NCI-H128 (cell line): ENCODE measurements around the gene CCN2.

Source experiments
- DNase-seq: peaks from one replicate; lab custom pipeline; 2025; ENCODE audit not compliant: unreplicated experiment; lab: John Stamatoyannopoulos, UW

CCN2 gene, protein sequence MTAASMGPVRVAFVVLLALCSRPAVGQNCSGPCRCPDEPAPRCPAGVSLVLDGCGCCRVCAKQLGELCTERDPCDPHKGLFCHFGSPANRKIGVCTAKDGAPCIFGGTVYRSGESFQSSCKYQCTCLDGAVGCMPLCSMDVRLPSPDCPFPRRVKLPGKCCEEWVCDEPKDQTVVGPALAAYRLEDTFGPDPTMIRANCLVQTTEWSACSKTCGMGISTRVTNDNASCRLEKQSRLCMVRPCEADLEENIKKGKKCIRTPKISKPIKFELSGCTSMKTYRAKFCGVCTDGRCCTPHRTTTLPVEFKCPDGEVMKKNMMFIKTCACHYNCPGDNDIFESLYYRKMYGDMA

DNA sequence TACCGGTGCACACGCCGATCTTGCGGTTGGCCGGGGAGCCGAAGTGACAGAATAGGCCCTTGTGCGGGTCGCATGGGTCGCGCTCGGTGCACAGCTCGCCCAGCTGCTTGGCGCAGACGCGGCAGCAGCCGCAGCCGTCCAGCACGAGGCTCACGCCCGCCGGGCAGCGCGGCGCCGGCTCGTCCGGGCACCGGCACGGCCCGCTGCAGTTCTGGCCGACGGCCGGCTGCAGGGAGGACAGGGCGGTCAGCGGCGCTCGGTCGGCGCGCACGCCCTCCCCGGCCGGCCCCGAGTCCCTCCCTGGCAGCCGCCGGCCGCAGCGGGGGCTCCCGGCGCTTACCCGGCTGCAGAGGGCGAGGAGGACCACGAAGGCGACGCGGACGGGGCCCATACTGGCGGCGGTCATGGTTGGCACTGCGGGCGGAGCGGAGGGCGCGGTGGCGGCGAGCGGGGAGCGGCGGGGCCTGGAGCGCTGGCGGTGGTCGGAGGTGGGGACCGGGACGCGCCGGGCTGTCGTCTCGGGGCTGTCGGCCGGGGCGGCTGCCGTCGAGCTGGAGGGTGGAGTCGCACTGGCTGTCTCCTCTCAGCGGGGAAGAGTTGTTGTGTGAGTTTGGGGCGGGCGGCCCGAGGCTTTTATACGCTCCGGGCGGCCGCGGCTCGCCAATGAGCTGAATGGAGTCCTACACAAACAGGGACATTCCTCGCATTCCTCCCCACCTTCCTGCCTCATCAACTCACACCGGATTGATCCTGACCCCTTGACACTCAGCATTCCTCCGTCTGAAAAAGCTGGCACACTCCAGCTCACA is at the start of gene CCN2:
Gene CCN2 (minus strand): TSS at position 606 of the 809 bp plus-strand sequence. CDS start 200 bp downstream, at position 406.
- no peak for DNase-seq

DNA sequence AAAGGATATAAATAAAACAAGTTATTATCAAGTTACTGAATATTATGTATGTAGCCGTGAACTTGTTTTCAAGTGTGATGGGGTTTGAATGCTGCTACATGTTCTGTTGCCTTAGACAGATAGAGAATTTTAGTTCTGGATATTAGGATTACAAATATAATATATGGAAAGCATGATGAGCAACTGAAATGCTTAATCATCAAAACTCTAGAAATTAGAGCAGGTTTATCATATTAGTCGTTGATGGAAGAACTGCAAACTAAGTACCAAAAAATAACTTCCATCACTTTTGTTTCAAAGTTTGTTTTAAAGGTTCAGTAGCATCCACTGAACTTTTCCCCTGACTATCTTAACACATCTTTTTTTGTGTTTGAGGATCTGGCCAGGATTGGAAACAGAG is 49.1 kb upstream of the CCN2 start:
- no peak for DNase-seq

DNA sequence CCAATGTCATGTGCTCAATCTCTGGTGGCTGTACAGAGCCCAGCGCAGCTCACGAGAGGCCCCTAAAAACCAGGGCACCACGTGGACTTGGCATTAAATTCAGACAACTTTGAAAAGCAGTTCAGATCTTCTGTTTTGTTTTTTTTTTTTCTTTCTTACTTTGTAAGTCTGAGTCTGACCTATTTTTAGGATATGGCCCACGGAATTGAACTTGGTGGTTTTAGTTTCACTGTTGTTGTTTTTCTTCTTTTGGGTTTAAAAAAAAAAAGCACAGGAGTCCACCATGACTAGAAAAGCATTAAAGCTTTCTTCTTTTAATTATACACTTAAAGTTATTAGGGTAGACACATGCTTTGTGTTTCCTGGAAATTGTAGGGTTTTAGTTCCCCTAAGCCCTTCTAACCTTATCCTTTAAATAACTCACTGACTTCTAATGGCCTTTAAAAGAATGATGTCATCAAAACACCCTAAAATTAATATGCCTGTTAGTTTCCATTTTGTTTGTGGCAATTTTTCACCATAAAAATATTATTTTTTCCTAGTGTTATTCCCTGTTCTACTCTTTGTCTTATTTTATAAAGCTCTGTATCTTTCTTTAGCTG is 48.5 kb upstream of the CCN2 start:
- no peak for DNase-seq

DNA sequence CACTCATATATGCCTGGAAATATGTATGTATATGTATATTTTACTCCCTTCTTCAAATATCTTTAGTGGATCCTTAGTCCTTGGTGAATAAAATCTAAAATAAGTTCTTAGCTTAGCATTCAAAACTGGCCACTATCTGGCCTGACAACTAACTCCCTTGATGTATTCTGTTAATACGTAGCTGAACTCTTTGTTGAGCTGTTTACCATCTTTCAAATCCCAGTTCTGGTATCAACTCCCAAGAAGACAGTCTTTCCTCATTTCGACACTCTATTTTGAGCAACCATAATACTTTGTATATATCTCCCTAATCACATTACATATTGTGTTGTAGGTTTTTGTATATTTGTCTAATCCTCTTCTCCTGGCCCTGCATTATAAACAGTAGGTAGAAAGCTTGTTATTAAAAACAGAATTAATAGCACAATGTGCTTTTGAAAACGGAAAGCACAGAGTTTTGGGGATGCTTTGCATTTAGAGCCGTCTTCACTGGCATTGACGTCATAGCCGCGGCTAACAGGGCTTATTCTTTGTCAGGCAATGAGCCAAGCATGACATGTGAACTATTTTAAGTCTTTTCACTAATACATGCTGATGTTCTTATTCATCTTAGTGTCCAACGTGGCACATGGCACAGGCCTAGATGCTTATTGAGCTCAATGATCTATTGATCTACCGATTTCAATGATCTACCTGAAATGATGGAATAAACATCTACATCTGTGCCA is 47.2 kb upstream of the CCN2 start:
- no peak for DNase-seq

DNA sequence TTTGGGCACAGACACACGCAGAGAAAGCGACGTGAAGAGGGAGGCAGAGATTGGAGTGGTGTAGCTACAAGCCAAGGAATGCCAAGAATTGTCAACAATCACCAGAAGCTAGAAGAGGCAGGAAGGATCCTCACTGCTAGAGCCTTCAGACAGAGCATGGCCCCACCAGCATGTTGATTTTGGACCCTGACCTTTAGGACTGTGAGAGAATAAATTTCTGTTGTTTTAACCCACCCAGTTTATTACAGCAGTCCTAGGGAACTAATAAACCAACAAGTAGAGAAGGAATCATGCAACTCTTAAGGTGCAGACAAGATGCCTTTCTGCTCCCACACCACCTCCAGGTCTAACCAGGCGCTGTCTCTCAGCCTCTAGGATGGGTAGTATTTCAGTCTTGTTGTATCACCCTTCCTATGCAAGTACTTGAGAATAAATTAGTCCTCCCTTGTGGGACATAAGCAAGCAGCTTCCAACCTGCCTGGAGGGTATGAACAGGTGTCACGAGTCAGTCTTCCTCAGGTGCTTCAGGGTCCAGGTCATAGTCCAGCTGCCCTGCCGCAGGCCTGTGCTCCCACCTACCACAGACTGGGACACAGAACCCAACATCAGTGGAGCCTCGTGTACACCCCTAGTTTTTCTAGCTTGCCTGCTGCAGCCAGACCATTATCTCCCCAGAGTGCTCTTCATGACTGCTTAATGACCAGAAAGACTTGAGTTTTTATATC is 46.4 kb upstream of the CCN2 start:
- no peak for DNase-seq

DNA sequence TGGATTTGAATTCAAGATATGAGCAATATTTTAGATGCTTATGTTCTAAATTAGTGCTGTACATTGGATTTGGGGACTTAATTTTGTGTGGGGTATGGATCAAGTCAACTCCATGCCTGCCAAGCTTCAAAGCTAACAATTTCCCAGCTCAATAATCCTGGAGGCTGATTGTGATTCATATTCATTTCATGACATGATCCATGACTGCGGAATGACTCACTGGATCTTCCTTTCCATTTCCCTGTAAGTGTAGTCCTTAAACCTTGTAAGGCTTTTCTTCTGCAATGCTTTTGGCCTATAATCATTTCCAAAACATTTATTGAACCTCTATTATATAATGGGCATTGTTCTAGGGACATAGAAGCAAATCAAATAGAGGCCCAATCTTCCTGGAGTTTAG is 44.7 kb upstream of the CCN2 start:
- DNase-seq, result no peak

DNA sequence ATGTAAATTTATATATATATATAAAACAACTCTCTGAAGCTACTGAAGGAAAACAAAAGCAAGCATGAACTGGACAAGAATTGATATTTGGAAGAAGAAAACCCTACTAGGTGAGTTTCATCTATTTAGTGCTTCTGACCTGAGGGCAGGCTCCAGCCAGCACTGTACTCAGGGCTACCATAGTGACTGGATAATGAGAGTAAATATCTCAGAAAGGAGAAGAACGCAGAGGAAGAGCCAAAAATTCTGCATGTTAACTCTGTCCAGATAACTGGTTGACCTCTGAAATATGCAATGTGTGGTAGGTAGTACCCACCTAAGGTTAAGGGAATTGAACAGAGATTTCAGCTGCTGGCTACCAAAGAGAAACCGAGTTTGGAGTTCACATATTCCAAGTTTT is 41.4 kb upstream of the CCN2 start:
- no peak for DNase-seq

DNA sequence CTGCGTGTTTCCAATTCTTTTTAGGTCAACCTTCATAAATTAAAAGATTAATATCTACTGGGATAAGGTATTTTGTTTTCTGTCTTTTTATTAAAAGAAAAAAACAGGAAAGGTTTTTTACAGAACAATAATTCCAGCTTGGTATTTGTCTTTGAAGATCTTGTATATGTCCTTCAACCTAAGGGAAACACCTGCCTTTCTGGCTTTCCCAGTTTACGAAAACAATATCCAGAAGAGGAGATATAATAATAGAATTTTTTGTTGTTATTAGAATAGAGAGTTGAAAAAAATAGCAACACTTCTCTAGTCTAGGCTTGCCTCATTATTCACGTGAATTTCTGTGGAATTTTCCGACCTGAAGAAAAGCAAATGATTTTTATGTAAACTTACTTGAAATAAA is 37.9 kb upstream of the CCN2 start:
- no peak for DNase-seq

DNA sequence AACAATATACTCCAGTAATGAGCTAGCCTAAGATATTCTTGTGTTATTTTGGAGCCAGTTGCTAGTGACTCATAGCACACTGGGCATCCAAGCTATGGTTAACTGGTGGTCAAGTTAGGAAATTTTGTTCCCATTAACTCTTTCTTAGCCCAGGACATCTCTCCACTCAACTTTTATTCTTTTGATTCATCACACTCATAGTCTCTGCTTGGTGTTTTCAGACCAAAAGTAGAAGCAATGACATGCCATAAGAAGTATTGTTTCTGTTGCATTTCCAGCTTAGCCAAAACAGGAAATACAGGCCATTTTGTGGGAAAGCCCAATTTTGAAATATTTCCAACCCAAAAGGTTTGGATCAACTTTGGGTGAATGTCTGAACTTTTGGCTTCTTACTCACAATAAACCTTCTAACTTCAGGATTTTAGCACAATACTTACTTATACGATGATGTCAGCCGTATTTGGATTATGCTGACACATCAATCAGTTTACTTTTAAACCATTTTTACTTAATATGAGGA is 31.6 kb upstream of the CCN2 start:
- no peak for DNase-seq

DNA sequence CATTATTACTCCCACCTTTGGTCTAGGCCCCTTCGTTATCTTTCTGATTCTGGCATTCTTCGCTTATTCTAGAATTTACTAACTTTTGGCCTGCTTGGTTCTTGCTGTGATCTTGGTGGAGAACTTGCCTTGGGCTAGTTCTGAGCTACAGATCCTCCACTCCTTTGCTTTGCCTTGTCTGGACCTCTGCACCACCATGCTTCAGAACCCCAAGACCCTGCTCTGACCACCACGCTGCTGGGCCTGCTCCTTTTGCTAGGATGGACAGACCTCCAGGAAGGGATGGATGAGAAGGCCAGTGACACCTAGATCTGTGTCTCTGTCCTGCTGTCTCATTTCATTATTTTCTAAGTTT is 30.4 kb upstream of the CCN2 start:
- no peak for DNase-seq

DNA sequence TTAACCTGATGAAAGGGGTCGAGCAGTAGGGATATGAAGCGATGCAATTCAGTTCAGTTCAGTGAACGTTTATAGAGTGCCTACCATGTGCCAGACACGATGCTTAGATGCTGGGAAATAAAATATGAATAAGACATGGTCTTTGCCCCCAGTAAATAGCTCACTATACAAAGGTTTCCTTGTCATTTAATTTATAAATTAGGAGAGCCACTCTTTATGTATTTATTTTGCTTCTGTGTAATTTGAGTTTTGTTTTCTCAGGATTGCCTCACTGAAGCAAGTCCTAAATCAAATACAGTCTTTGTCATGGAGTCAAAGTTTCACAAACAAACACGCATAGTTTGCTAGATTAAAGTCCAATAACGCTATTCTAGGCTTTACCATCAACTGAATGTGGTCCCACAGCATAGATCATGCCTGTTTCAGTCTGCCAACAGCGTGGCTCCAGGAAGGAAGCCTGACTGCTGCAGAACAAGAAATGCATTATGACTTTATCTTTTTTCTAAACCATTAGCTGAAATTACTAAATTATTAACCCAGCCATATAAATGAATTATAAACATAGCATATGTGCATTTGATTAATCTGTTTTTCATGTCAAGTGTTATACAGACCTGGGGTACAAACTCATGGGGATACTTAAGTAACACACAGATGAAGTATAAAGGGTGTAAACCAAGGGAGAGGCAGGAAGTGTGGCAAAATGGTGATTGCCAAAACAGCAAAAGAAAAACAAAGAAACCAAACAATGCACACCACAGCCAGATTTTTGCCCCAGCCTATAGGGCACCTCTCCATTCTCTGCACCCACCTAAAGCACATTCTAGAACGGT is 29.8 kb upstream of the CCN2 start:
- DNase-seq, result no peak

DNA sequence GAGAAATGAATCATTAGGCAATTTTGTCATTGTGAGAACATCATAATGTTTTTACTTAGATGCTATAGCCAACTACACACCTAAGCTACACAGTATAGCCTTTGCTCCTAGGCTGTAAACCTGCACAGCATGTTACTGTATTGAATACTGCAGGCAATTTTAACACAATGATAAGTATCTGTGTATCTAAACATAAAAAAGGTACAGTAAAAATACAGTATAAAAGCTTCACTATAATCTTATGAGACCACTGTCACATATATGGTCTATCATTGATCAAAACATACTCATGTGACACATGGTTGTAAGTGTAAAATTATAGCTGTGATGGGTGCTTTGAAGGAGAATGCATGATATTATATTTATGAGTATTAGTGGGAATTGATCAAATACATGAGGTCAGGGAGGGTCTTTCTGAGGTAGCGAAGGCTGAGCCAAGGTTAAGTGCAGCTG is 29.2 kb upstream of the CCN2 start:
- DNase-seq, result no peak

DNA sequence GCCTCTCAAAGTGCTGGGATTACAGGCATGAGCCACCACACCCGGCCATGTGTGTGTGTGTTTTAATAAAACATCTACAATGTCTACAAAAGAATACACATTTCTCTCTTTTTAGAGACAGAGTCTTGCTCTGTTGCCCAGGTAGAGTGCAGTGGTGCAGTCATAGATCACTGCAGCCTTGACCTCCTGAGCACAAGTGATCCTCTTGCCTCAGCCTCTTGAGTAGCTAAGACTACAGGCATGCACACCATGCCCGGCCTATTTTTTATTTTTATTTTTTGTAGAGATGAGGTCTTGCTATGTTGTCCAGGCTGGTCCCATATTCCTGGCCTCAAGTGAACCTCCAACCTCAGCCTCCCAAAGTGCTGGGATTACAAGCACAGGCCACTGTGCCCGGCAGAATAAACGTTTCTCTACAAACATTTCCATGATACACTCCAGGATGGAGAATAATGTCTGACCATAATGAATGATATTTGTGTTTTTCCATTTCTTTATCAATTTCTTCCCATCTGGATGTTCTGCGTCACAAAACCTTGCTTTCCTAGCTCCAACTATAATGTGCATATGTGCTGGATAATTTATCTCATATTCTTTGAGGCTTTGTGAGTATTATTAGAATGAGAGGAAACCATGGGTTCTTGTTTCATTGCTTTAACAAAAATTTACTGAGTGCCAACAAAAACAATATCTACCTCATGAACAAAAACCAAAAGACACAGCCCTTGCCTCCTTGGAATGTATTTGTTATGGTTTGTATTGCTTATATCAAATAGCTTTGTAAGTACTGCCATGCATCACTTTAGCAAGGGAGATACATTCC is 28.6 kb upstream of the CCN2 start:
- DNase-seq, result no peak

DNA sequence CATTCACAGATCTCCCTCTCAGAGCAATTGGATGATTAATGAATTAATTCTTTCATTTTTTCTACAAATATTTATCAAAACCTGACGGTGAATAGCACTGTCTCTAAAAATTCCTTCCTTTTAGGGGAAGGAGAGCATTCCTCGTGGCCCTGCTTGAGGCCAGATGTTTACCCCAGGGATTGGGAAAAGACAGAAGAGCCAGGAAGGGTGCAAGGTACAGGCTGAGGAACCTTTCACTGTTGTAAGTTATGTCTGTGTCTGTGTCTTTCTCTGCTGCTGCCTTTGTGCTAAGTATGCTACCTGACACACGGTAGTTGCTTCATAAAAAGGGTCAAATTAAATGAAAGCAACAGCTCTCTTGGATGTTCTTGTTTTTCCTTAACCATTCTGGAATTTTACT is 27.4 kb upstream of the CCN2 start:
- DNase-seq, result no peak

DNA sequence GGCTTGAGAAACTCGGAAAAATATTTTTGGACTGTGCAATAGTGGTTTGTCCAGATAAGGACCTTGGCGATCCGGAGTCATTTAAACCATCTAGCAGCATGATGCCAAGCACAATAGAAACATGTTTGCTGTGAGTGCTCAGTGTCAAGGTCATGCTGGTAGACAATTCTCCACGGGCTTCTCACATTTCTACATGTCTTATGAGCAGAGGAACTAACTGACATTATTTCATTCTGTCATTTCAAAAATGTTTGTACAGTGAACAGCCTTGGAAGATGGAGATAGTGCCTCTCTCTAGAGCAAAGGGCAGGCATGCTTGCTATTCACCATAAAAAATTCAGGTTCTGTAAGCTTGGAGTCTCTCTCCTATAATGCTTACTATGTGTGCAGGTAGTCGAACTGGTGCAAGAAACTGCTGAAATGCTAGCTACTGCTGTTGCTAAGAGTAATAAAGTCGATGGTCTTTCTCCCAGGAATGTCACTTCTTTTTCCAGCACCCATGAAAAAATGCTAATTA is 25.4 kb upstream of the CCN2 start:
- no peak for DNase-seq

DNA sequence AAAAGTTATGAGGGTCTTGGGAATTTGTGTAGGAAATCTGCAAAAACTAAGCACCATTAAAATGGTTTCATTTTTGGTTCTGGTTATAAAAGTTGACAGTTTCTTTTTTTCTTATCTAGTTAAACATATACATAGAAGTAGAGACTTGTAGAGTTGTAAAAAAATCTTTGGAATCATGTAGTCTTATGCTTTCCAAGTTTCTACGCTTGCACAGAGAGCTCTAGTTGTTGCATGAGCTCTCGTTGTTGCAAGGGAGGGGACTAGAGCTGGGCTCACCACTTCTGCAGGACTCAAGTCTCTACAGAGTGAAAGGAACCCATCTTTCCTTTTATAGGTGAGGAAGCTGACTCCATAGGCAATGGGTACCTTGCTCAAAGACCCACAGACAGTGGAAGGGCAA is 21.6 kb upstream of the CCN2 start:
- DNase-seq, result no peak

DNA sequence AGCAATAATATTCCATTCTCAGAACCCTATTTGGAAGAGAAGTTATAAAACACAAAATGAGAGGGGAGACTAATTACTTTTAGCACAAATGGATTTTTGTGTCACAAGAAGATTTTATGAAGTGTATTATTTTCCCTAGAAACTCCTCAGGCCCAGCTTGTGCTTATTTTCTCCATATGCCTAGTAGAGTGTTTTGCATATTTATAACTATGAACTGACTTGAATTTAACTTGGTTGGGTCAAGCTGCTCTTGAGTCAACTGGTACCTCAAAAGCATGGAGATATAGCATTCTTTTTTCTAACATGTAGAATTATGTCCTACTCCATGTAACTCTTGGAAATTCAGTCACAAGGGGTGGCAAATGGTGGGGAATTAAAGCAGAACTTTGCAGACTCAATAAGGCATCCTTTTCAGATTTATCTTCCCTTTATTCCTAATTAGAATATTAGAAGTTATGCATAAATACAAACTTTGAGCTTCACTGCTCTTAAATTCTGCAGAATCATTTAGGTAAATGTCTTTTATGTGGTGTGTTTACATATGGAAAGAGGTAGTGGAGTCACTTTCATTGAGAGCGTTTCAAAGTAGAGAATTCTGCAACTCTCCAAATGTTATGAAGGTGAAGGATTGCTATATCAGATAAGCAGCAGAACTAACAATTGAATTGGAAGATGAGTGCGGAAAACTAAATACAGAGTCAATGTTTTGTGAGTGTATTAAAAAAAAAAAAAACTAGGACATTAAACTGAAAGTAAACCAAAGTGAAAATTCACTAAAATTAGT is 19.1 kb upstream of the CCN2 start:
- no peak for DNase-seq

DNA sequence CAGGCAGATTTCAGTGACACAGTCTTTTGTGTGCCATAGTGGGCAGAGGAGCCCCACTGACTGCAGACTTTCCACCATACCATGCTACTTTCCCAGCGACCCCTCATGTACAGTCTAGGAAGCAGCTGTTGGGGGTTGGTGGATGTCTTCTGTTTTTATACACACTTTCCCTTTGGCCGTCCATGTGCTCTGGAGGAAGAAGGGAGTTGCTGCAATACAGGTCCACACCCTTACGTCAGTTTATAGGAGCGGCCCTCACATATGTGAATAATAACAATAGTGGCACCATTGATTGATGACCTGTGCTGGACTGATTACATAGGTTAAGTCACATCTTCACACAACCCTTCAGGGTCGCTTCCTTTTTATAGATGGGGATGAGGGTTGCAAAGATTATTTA is 17.5 kb upstream of the CCN2 start:
- no peak for DNase-seq
